ENCODE results near the gene CELSR1.

Gene CELSR1

DNA sequence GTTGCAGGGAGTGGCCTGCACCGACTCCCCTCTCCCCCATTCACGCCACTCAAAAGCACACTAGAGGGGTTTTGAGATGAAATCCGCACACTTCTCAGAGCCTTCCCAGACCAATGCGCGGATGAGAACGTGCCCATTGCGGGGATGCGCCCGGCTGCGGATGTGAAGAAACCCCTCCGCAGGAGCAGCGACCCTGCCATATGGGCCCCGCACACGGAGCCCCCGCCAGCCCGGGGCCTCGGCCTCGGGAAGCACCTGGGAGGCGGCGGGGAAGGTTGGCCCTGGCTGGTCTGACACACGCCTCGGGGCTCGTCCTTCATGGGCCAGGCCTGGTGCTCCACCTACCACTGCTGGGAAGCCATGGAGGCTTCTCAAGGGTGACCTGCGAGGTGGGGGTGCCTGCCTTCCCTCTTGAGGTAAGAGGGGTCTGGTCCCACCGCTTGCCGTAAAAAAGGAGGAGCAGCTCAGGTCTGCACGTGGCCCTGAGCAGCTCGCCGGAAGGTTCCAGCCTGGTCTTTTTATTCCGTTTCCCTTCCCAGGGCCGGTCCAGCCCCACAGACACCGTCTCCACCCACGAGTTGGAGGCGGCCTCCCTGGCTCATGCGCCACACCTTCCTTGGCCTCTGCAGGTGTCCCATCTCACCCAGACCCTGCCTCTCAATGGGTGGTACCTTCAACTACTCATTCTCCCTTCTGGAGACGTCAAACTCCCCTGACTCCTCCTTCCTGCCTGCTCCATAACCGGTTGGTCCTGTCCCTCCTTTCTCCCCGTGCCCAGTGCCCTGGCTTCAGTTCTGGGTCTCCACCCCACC, 162.6 kb downstream of the CELSR1 start:
- no peak overlapping the region for H3K27ac ChIP-seq (ENCODE audit: low read depth, low read length)

DNA sequence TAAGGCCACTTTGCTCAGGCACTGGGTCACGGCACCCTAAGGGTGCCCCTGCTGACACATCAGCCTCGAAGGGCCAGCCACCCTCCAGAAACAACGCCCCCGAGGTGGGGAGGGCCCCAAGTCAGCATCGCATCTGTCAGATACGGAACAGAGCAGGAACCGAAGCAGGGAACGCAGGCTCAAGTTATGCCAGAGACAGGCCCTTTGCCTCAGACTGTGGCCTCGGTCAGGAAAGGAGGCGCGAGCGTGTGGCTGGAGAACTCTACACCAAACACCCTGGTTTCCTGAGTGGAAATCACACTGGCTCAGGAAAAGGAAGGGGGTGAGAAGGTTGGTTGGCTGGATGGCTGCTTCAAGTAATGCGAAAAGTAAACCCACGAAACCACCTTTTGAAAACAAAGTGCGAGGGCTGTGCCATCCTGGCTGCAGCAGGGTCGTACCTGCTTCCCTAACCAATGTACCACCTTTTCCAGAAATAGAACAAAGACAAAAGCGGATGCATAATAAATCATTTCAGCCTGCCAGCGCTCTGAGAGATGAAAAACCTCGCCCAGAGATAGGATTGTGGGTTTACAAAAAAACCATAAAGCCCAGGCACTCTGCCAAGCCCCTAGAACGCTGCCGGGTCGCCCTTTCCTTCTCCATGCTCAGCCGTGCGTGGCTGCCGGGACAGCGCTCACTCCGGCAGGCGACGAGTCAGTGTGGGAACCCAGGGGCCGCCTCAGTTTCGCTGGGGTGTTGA, 163.3 kb downstream of the CELSR1 start:
- H3K79me2 ChIP-seq (ENCODE audit: control insufficient read depth, low read length) = no peaks in the 10 kb centered on the region
- H3F3A ChIP-seq (ENCODE audit: control insufficient read depth, insufficient read depth) = no peaks in the 10 kb centered on the region
- no peak overlapping the region for H3K4me3 ChIP-seq (ENCODE audit: low read length)
- H3K36me3 ChIP-seq (ENCODE audit: control insufficient read depth, low read length) = no peaks in the 10 kb centered on the region
- peaks cover 8% of the 10 kb centered on the region; the same call in 1 of the 2 replicates for H3K9me3 ChIP-seq (ENCODE audit: control insufficient read depth, insufficient read depth, low read length)
- no peaks in the 10 kb centered on the region for H3K4me1 ChIP-seq (ENCODE audit: control insufficient read depth, low read length)
- H4K20me1 ChIP-seq (ENCODE audit: control insufficient read depth, insufficient read depth, low read depth, low read length) = no peaks in the 10 kb centered on the region
- H3K27me3 ChIP-seq (ENCODE audit: control insufficient read depth, low read length) = no peaks in the 10 kb centered on the region
- H3K4me2 ChIP-seq (ENCODE audit: low read length) = no peak overlapping the region
- H3K9me2 ChIP-seq (replicated peaks; ENCODE audit: control insufficient read depth, low read length) = no peaks in the 10 kb centered on the region
- H3K27ac ChIP-seq (ENCODE audit: low read depth, low read length) = no peak overlapping the region
- TF ChIP-seq EZH2phosphoT487 (IDR thresholded peaks at IDR 0.05; ENCODE audit: borderline replicate concordance, low read length) = no peak
- TF ChIP-seq, protein P1, sequence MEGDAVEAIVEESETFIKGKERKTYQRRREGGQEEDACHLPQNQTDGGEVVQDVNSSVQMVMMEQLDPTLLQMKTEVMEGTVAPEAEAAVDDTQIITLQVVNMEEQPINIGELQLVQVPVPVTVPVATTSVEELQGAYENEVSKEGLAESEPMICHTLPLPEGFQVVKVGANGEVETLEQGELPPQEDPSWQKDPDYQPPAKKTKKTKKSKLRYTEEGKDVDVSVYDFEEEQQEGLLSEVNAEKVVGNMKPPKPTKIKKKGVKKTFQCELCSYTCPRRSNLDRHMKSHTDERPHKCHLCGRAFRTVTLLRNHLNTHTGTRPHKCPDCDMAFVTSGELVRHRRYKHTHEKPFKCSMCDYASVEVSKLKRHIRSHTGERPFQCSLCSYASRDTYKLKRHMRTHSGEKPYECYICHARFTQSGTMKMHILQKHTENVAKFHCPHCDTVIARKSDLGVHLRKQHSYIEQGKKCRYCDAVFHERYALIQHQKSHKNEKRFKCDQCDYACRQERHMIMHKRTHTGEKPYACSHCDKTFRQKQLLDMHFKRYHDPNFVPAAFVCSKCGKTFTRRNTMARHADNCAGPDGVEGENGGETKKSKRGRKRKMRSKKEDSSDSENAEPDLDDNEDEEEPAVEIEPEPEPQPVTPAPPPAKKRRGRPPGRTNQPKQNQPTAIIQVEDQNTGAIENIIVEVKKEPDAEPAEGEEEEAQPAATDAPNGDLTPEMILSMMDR (IDR thresholded peaks at IDR 0.05; ENCODE audit: low read depth, low read length, poor library complexity, severe bottlenecking) = no peak

More for the DNA sequence above, 162.6 kb downstream of the CELSR1 start:
- Histone ChIP-seq H4K20me1 (ENCODE audit: control insufficient read depth, insufficient read depth, low read depth, low read length) (no peaks in the 10 kb centered on the region), H3K36me3 (ENCODE audit: control insufficient read depth, low read length) (no peaks in the 10 kb centered on the region), H3K9me2 (replicated peaks; ENCODE audit: control insufficient read depth, low read length) (no peaks in the 10 kb centered on the region), H3K9me3 (ENCODE audit: control insufficient read depth, insufficient read depth, low read length) (peaks cover 8% of the 10 kb centered on the region; the same call in 1 of the 2 replicates), H3K4me2 (ENCODE audit: low read length) (no peak overlapping the region), H3K79me2 (ENCODE audit: control insufficient read depth, low read length) (no peaks in the 10 kb centered on the region), H3K27me3 (ENCODE audit: control insufficient read depth, low read length) (no peaks in the 10 kb centered on the region), H3F3A (ENCODE audit: control insufficient read depth, insufficient read depth) (no peaks in the 10 kb centered on the region), H3K4me1 (ENCODE audit: control insufficient read depth, low read length) (no peaks in the 10 kb centered on the region), H3K4me3 (ENCODE audit: low read length) (no peak overlapping the region)
- TF ChIP-seq EZH2phosphoT487 (IDR thresholded peaks at IDR 0.05; ENCODE audit: borderline replicate concordance, low read length) = no peak
- TF ChIP-seq, protein P1 (IDR thresholded peaks at IDR 0.05; ENCODE audit: low read depth, low read length, poor library complexity, severe bottlenecking) = no peak

DNA sequence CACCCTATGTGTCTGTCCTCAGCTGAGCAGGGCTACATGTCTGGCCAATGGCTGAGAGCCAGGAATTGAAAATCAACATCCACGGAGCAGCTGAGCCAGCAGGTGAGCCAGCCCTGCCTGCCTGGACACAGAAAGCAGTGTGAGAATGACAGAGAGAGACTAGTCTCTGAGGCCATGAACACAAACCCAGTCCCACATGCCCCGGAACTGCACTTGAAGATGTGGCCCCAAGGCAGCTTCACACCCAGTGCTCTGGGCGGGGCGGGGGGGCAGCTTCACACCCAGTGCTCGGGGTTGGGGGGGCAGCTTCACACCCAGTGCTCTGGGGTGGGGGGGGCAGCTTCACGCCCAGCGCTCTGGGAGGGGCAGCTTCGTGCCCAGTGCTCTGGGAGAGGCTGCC, 164.3 kb downstream of the CELSR1 start:
- Histone ChIP-seq H3K4me2 (ENCODE audit: low read length) (no peak overlapping the region), H4K20me1 (ENCODE audit: control insufficient read depth, insufficient read depth, low read depth, low read length) (no peaks in the 10 kb centered on the region), H3K9me2 (replicated peaks; ENCODE audit: control insufficient read depth, low read length) (no peaks in the 10 kb centered on the region), H3K4me3 (ENCODE audit: low read length) (no peak overlapping the region), H3K79me2 (ENCODE audit: control insufficient read depth, low read length) (no peaks in the 10 kb centered on the region), H3F3A (ENCODE audit: control insufficient read depth, insufficient read depth) (no peaks in the 10 kb centered on the region), H3K27me3 (ENCODE audit: control insufficient read depth, low read length) (no peaks in the 10 kb centered on the region), H3K4me1 (ENCODE audit: control insufficient read depth, low read length) (no peaks in the 10 kb centered on the region), H3K9me3 (ENCODE audit: control insufficient read depth, insufficient read depth, low read length) (peaks cover 8% of the 10 kb centered on the region; the same call in 1 of the 2 replicates), H3K36me3 (ENCODE audit: control insufficient read depth, low read length) (no peaks in the 10 kb centered on the region), H3K27ac (ENCODE audit: low read depth, low read length) (no peak overlapping the region)
- TF ChIP-seq, protein P1 (IDR thresholded peaks at IDR 0.05; ENCODE audit: low read depth, low read length, poor library complexity, severe bottlenecking) = no peak
- TF ChIP-seq EZH2phosphoT487 (IDR thresholded peaks at IDR 0.05; ENCODE audit: borderline replicate concordance, low read length) = no peak

All from DOHH2 (cell line).